ENCODE data around the gene SERGEF.

DNA sequence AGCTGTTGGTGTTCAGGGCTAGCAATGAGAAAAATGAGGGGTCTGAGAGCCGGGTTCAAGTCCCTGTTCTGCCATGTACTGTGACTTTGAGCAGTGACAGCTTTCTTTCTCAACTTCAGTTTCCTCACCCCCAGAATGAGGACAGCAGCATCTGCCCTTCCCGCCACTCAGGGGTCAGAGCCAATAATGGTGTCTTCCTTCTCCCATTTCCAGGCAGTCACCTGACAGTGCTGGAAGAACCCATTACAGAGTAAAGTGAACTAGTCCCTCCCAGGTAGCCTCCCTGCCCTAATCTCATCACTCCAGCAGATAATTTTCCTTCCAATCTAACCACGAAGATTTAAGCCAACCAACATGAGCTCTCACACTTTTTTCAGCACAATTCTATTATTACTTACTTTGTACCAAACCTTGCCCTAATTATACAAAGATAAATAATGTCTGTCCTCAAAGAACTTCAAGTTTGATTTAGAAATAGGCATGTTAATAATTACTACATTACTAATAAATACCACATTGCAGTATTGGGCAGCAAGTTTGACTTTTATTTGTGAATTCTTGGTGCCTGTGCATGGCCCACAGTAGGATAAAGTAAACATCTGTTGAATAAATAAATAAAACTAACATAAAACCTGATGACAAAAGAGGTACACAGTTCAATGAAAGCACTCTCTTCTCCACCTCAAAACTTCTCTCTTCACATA lies 61.0 kb downstream of the SERGEF start:
- TF ChIP-seq POLR2AphosphoS5 (IDR thresholded peaks at IDR 0.05) (no peak), POLR2A (IDR thresholded peaks at IDR 0.05; ENCODE audit: low read depth) (no peak), EP300 (IDR thresholded peaks at IDR 0.05) (no peak)
- TF ChIP-seq, protein P1, sequence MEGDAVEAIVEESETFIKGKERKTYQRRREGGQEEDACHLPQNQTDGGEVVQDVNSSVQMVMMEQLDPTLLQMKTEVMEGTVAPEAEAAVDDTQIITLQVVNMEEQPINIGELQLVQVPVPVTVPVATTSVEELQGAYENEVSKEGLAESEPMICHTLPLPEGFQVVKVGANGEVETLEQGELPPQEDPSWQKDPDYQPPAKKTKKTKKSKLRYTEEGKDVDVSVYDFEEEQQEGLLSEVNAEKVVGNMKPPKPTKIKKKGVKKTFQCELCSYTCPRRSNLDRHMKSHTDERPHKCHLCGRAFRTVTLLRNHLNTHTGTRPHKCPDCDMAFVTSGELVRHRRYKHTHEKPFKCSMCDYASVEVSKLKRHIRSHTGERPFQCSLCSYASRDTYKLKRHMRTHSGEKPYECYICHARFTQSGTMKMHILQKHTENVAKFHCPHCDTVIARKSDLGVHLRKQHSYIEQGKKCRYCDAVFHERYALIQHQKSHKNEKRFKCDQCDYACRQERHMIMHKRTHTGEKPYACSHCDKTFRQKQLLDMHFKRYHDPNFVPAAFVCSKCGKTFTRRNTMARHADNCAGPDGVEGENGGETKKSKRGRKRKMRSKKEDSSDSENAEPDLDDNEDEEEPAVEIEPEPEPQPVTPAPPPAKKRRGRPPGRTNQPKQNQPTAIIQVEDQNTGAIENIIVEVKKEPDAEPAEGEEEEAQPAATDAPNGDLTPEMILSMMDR (IDR thresholded peaks at IDR 0.05) = no peak

Measured in esophagus muscularis mucosa (tissue), 4 donors.